Kidney (tissue), 14 donors: Measurements from ENCODE around the gene PPP6R2. TPM values are rescaled to one million over a fixed set of nuclear protein-coding genes. Genes with fewer than 3 reads are reported as not detected.

Experiments used
- DNase-seq, 5 donors: peaks; one replicate each; pipeline ENCODE4 v3.0.0-alpha.2; 2013 to 2020
- FAIRE-seq: peaks from 2 replicates; lab custom pipeline; 2012; peaks lifted over from hg19 to GRCh38; lab: Jason Lieb, UNC
- H3K27ac ChIP-seq, 2 donors: one replicate each; pipeline ENCODE4 v1.7.0; 2013; ENCODE audit warnings: low read depth in 2 of 2, low read length in 2 of 2, inconsistent platforms in 1 of 2
- H3K27me3 ChIP-seq: one replicate; pipeline ENCODE4 v1.7.1; 2013; ENCODE audit warnings: low read length, inconsistent platforms; ENCODE audit not compliant: control insufficient read depth, insufficient read depth
- H3K36me3 ChIP-seq, 3 donors: one replicate each; pipeline versions ENCODE4 v1.7.0 to v1.7.1; 2013; ENCODE audit warnings: low read length in 3 of 3, control low read depth in 1 of 3, inconsistent platforms in 1 of 3; ENCODE audit not compliant: insufficient read depth in 3 of 3, control insufficient read depth in 2 of 3
- H3K4me1 ChIP-seq, 3 donors: one replicate each; pipeline versions ENCODE4 v1.7.0 to v1.7.1; 2013; ENCODE audit warnings: low read length in 3 of 3, inconsistent platforms in 1 of 3, low read depth in 1 of 3; ENCODE audit not compliant: control insufficient read depth in 2 of 3, insufficient read depth in 2 of 3
- H3K4me3 ChIP-seq, 3 donors: one replicate each; pipeline versions ENCODE4 v1.7.0 to v1.8.1; 2013; ENCODE audit warnings: low read length in 3 of 3, control low read depth in 1 of 3, inconsistent platforms in 1 of 3
- H3K9ac ChIP-seq, 3 donors: one replicate each; pipeline versions ENCODE4 v1.7.0 to v1.7.1; 2013; ENCODE audit warnings: low read length in 3 of 3, control low read depth in 1 of 3, inconsistent platforms in 1 of 3
- H3K9me3 ChIP-seq, 3 donors: one replicate each; pipeline versions ENCODE4 v1.7.0 to v1.7.1; 2013; ENCODE audit warnings: low read length in 3 of 3, control low read depth in 1 of 3, inconsistent platforms in 1 of 3; ENCODE audit not compliant: control insufficient read depth in 2 of 3, insufficient read depth in 1 of 3
- intact Hi-C: fragments of 100-400 bp; cut with DNase I; formaldehyde crosslinking; loops from one replicate; pipeline ENCODE4 v1.11.1; 2022
- polyA plus RNA-seq: library from polyadenylated mRNA; stranded (reverse); fragments of 350-450 nt; fragmentation: Illumina TruSeq; extraction: RNeasy Lipid Tissue Mini Kit (QIAGEN cat#74804); gene quantifications from one replicate; pipeline ENCODE4 v1.2.3, GENCODE V29; 2014; ENCODE audit warnings: low read depth, low replicate concordance; ENCODE audit not compliant: insufficient read depth
- total RNA-seq: library from RNA; stranded (reverse); fragmentation: NEBNext Ultra II Directional; extraction: Animal tissue kit (Norgen Biotek cat#: 25700); gene quantifications from one replicate; pipeline ENCODE4 v1.2.1, GENCODE V29; 2021
- TF ChIP-seq, protein P1 (sequence below): IDR thresholded peaks from 3 replicates; pipeline ENCODE4 v1.5.1; 2012; ENCODE audit warnings: mild to moderate bottlenecking, moderate library complexity, borderline replicate concordance; ENCODE audit not compliant: insufficient read depth; ENCODE audit errors: extremely low read depth
- donor health status: control.
- donor health status: control.
- donor health status: control.
- donor health status: control.
- donor health status: control.
- donor health status: DM: yes; HTN: yes; CAD: no.
- donor health status: Normal renal cell carcinoma (clear cell type).

The PPP6R2 gene
- total and polyA plus RNA-seq, 2 donors from 2014 or later, result 39.4 to 53.8 TPM

DNA sequence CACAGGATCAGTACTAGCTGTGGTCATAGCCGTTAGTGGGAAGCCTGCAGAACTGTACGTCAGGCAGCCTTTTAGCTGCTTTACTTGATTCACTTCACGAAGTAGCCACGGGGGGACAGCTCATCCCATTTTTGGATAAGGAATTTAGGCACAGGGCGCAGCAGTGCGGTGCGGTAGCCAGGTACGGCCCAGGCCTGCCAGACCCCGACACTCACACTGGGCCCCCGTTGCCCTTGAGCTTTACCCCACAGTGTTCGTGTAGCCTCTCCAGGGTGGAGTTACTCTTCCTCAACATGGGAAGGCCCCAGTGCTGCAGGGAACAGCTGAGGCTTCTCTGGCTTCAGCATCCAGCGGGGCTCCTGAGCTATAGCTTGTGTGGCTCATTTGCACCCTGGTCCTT is 72.3 kb downstream of the PPP6R2 start:
- Histone ChIP-seq H3K4me3 (no peak overlapping the region), H3K9me3 (no peaks in the 10 kb centered on the region), H3K9ac (no peak overlapping the region), H3K27me3 (no peaks in the 10 kb centered on the region), H3K4me1 (peaks cover 0 to 2% (median 0%) of the 10 kb centered on the region in 3 donors), H3K36me3 (peaks cover 7 to 57% (median 42%) of the 10 kb centered on the region in 3 donors), H3K27ac (no peak overlapping the region)
- FAIRE-seq, result no peak
- TF ChIP-seq, protein P1, sequence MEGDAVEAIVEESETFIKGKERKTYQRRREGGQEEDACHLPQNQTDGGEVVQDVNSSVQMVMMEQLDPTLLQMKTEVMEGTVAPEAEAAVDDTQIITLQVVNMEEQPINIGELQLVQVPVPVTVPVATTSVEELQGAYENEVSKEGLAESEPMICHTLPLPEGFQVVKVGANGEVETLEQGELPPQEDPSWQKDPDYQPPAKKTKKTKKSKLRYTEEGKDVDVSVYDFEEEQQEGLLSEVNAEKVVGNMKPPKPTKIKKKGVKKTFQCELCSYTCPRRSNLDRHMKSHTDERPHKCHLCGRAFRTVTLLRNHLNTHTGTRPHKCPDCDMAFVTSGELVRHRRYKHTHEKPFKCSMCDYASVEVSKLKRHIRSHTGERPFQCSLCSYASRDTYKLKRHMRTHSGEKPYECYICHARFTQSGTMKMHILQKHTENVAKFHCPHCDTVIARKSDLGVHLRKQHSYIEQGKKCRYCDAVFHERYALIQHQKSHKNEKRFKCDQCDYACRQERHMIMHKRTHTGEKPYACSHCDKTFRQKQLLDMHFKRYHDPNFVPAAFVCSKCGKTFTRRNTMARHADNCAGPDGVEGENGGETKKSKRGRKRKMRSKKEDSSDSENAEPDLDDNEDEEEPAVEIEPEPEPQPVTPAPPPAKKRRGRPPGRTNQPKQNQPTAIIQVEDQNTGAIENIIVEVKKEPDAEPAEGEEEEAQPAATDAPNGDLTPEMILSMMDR, result no peak
- intact Hi-C loops, result no loop called here
- DNase-seq, result no peak

DNA sequence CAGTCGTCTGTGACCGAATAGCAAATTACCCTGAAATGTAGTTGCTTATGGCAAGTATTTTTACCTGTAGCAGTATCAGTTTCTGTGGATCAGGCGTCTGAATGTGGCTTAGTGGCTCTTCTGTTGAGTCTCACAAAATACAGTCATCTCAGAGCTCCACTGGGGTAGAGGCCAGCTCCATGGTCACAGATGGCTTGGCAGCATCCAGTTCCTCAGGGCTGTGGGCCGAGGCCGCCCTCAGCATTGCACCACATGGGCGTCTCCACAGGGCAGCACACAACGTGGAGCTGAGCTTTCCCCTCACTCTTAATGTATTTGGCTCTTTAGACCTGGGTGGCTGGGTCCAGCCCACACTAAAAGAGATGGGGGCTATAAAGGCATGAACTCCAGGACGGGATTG is 73.9 kb downstream of the PPP6R2 start:
- peaks cover 7 to 65% (median 49%) of the 10 kb centered on the region in 3 donors for H3K36me3 ChIP-seq
- FAIRE-seq, result no peak
- intact Hi-C loops, result no loop called here
- no peak overlapping the region for H3K4me3 ChIP-seq
- H3K9me3 ChIP-seq, result no peaks in the 10 kb centered on the region
- H3K4me1 ChIP-seq, result peaks cover 0 to 1% (median 0%) of the 10 kb centered on the region in 3 donors
- no peak overlapping the region for H3K9ac ChIP-seq
- TF ChIP-seq, protein P1, result no peak
- no peak overlapping the region for H3K27ac ChIP-seq
- peak in 1 of 5 donors; percentile 19 for DNase-seq
- H3K27me3 ChIP-seq, result no peaks in the 10 kb centered on the region

- H3K9me3 ChIP-seq, result no peaks in the 10 kb centered on the region
- TF ChIP-seq, protein P1, result no peak
- no peak overlapping the region for H3K4me3 ChIP-seq
- no peaks in the 10 kb centered on the region for H3K27me3 ChIP-seq
- peaks cover 7 to 71% (median 54%) of the 10 kb centered on the region in 3 donors for H3K36me3 ChIP-seq
- DNase-seq, result peak in 1 of 5 donors; percentile 35
- no peaks in the 10 kb centered on the region for H3K4me1 ChIP-seq
- FAIRE-seq, result no peak
- intact Hi-C loops, result no loop called here
- H3K27ac ChIP-seq, result no peak overlapping the region
- H3K9ac ChIP-seq, result no peak overlapping the region
These were observed 74.5 kb downstream of the PPP6R2 start for GRCh38 chr22:50417411-50418210.
